ENCODE measurements around the gene CALML5.

CALML5 gene

GRCh38 chr10:5506751-5507648, 7.6 kb upstream of the CALML5 start:
- H3K4me3 ChIP-seq (replicated peaks in 1 of 2; ENCODE audit: low read depth in 2 of 2, low read length in 2 of 2): no peak overlapping the region
- no peak for DNase-seq (ENCODE audit: low read depth in 2 of 2)
- TF ChIP-seq, protein P1, sequence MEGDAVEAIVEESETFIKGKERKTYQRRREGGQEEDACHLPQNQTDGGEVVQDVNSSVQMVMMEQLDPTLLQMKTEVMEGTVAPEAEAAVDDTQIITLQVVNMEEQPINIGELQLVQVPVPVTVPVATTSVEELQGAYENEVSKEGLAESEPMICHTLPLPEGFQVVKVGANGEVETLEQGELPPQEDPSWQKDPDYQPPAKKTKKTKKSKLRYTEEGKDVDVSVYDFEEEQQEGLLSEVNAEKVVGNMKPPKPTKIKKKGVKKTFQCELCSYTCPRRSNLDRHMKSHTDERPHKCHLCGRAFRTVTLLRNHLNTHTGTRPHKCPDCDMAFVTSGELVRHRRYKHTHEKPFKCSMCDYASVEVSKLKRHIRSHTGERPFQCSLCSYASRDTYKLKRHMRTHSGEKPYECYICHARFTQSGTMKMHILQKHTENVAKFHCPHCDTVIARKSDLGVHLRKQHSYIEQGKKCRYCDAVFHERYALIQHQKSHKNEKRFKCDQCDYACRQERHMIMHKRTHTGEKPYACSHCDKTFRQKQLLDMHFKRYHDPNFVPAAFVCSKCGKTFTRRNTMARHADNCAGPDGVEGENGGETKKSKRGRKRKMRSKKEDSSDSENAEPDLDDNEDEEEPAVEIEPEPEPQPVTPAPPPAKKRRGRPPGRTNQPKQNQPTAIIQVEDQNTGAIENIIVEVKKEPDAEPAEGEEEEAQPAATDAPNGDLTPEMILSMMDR (IDR thresholded peaks at IDR 0.05; ENCODE audit: low read depth, low read length): no peak

- DNase-seq (ENCODE audit: low read depth in 2 of 2): no peak
- no peak overlapping the region for H3K4me3 ChIP-seq (replicated peaks in 1 of 2; ENCODE audit: low read depth in 2 of 2, low read length in 2 of 2)
- TF ChIP-seq, protein P1 (IDR thresholded peaks at IDR 0.05; ENCODE audit: low read depth, low read length): no peak
Measured at GRCh38 chr10:5506246-5506645, 6.9 kb upstream of the CALML5 start.

- DNase-seq (ENCODE audit: low read depth in 2 of 2): no peak
- H3K4me3 ChIP-seq (replicated peaks in 1 of 2; ENCODE audit: low read depth in 2 of 2, low read length in 2 of 2): no peak overlapping the region
- TF ChIP-seq, protein P1 (IDR thresholded peaks at IDR 0.05; ENCODE audit: low read depth, low read length): no peak
Measured at GRCh38 chr10:5504146-5505072, 5.0 kb upstream of the CALML5 start.

DNA sequence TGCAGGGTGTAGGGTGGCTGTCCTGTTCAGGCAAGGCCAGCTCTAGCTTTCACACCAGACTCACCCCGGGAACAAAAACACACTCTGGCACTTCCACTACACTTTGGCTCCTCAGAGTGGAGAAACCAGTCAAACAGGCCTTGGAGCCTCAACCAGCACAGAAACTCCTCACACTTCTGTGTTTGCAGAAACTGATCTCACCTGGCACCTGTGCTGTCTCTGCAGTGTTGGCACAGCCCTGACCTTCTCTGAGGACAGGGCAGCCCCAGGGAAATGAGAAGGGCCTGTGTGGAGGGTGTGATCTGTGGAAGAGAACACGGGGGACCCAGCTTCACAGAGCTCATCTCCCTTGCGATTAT, 4.1 kb upstream of the CALML5 start:
- H3K4me3 ChIP-seq (replicated peaks in 1 of 2; ENCODE audit: low read depth in 2 of 2, low read length in 2 of 2): no peak overlapping the region
- no peak for DNase-seq (ENCODE audit: low read depth in 2 of 2)
- TF ChIP-seq, protein P1 (IDR thresholded peaks at IDR 0.05; ENCODE audit: low read depth, low read length): no peak

DNA sequence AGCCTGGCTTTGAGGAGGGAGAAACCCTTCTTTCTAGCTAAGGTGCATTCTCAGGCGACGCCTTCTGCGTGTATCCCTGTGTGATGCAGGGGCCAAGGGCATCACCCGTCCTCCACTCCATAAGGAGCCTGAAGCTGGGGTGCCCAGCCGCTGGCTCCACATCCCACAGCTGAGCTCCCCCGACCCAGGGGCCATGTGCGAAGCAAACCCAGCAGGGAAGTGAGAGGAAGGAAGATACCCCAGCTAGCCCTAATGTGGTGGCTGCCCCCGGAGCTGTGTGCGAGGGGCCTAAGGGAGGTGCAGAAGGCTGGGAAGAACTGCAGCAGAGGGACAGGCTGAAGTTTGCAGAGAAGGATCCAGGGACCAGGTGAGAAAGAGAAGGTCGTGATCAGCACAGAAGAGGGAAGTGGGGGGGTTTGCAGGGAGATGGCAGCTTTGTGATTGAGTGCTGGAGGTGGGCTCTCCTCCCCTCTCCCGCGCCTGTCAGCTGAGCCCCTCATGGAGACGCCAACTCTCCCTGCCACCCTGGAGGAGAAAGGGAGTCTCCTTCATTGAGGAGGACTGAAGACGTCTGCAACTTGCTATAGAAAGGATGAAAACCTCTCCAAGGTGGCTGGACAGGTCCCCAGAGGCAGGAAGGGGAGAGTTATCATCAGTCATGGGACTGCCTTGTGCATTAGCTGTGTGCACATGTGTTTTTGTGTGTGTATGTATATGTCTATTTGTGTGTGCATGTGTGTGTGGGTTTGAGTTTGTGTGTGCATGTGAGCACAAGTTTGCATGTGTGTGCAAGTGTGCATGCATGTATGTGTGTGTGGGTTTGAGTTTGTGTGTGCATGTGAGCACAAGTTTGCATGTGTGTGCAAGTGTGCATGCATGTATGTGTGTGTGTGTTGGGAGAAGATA, 3.5 kb upstream of the CALML5 start:
- TF ChIP-seq, protein P1 (IDR thresholded peaks at IDR 0.05; ENCODE audit: low read depth, low read length): no peak
- no peak overlapping the region for H3K4me3 ChIP-seq (replicated peaks in 1 of 2; ENCODE audit: low read depth in 2 of 2, low read length in 2 of 2)
- DNase-seq (ENCODE audit: low read depth in 2 of 2): no peak

- TF ChIP-seq, protein P1 (IDR thresholded peaks at IDR 0.05; ENCODE audit: low read depth, low read length): no peak
- H3K4me3 ChIP-seq (replicated peaks in 1 of 2; ENCODE audit: low read depth in 2 of 2, low read length in 2 of 2): no peak overlapping the region
- peak in 1 of 2 donors; percentile 13 for DNase-seq (ENCODE audit: low read depth in 2 of 2)
Measured at GRCh38 chr10:5502061-5502521, 2.7 kb upstream of the CALML5 start.
